ENCODE results near the gene TBC1D24.

TBC1D24 gene

GRCh38 chr16:2516391-2517240, 41.7 kb downstream of the TBC1D24 start:
- no peak for DNase-seq (ENCODE audit: low read depth in 2 of 2)

GRCh38 chr16:2517954-2518605, 43.2 kb downstream of the TBC1D24 start:
- no peak for DNase-seq (ENCODE audit: low read depth in 2 of 2)

GRCh38 chr16:2518823-2519710, 44.1 kb downstream of the TBC1D24 start:
- no peak for DNase-seq (ENCODE audit: low read depth in 2 of 2)

DNA sequence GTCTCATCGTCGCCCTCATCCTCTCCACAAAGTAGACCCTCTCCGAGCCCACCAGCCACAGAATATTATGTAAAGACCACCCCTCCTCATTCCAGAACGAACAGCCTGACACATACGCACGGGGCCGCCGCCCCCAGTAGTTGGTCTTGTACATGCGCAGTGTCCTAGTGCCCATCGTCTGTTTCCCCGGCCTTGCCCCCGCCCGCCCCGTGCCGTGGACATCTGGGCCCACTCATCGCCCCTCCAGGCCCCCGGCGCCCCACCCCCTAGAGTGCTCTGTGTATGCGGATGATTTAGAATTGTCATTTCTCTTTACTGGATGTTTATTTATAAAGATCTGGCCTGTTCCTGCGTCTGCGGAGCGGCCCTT, 44.8 kb downstream of the TBC1D24 start:
- DNase-seq (ENCODE audit: low read depth in 2 of 2): no peak

DNA sequence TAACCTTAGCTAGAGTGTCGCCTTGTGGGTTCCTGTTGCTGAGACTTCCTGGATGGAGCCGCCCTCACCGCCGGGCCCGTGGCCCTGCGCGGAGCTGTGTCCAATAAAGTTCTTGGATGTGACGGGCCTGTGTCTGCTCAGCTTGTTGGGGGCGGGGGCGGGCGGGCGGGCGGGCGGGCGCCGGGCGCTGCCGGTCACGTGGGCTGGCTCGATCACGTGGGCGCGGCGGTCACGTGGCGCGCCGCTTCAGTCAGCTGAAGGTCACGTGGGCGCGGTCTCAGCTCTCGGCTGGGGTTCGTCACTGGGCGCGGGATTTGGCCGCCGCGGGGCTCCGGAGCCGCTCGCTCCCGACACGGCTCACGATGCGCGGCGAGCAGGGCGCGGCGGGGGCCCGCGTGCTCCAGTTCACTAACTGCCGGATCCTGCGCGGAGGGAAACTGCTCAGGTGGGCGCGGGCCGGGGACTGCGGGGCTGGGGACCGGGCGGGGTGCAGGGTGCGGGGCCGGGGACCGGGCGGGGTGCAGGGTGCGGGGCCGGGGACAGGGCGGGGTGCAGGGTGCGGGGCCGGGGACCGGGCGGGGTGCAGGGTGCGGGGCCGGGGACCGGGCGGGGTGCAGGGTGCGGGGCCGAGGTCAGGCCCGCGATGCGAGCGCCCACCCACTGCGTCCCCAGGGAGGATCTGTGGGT, 45.3 kb downstream of the TBC1D24 start, which contains the start of gene AMDHD2:
Gene AMDHD2, plus strand, starts transcription at position 275 of the 687 bp plus-strand sequence. Its CDS starts 88 bp downstream, at position 363.
- DNase-seq (ENCODE audit: low read depth in 2 of 2): peak; percentile 72 to 77

GRCh38 chr16:2520784-2521531, 46.0 kb downstream of the TBC1D24 start:
- DNase-seq (ENCODE audit: low read depth in 2 of 2): no peak

- no peak for DNase-seq (ENCODE audit: low read depth in 2 of 2)
Observed at GRCh38 chr16:2523801-2524231, 48.9 kb downstream of the TBC1D24 start.

DNA sequence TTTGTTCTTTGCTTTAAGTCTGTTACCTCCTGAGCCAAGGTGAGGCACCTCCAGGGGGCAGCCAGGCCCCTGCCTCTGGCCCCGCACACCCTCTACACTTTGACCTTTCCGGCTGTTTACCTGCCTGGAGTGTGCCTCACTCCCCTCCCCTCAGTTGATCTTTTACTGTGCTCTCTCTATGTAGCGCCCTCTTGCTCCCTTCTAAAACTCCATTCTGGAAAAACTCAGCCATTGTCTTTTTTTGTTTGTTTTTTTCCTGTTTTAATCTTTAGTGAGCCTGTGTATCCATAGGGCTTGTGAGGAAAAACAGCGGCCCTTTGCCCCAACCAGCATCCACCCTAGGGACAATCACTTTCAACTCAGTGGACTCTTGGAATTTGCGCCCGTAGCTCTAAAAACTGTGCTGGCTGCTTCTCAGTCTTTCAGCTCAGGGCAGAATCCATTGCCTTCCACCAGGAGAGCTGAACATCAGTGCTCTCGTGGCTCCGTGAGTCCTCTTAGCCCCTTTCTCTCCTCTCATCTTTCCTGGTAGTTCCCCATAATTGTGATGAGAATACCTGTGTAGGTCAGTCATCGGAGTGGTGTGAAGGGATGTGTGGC, 49.5 kb downstream of the TBC1D24 start:
- DNase-seq (ENCODE audit: low read depth in 2 of 2): no peak

- no peak for DNase-seq (ENCODE audit: low read depth in 2 of 2)
Observed at GRCh38 chr16:2526135-2526534, 51.2 kb downstream of the TBC1D24 start.

DNA sequence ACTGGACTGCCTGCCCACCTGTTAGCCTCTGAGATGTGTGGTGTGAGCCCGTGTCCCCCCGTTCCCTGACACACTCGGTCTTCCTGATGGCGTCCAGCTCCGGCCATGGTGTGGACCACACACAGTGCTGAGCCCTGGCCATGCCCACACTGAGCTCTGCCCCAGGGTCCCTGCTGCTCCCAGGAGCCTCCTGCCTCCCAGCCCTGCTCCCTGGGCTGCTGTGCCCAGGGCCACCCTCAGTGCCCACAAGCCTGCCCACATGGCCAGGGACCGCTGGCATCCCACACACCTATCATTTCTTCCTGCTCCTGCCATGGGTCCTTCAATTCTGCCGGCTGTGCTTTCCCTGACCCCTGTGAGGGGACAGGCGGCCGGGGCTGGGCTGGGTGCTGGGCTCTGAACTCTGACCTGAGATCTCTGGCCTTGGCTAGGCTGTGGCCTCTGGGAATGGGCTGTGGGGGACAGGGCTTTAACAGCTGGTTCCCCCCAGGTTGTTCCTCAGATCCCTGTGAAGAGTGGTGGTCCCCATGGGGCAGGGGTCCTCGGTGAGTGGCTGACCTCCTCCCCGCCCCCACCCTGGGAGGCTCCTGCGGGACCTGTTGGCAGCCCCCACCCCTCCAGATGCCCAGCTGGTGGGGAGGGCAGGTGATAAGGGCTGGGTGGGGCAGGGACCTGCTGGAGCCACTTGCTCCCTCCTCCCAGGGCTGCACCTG, 52.3 kb downstream of the TBC1D24 start:
- no peak for DNase-seq (ENCODE audit: low read depth in 2 of 2)

DNA sequence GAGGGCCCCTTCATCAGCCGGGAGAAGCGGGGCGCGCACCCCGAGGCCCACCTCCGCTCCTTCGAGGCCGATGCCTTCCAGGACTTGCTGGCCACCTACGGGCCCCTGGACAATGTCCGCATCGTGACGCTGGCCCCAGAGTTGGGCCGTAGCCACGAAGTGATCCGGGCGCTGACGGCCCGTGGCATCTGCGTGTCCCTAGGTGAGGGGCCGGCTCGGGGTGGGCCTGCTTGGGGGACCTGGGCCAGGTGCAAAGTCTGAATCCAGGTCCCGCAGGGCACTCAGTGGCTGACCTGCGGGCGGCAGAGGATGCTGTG, 52.8 kb downstream of the TBC1D24 start:
- DNase-seq (ENCODE audit: low read depth in 2 of 2): no peak

DNA sequence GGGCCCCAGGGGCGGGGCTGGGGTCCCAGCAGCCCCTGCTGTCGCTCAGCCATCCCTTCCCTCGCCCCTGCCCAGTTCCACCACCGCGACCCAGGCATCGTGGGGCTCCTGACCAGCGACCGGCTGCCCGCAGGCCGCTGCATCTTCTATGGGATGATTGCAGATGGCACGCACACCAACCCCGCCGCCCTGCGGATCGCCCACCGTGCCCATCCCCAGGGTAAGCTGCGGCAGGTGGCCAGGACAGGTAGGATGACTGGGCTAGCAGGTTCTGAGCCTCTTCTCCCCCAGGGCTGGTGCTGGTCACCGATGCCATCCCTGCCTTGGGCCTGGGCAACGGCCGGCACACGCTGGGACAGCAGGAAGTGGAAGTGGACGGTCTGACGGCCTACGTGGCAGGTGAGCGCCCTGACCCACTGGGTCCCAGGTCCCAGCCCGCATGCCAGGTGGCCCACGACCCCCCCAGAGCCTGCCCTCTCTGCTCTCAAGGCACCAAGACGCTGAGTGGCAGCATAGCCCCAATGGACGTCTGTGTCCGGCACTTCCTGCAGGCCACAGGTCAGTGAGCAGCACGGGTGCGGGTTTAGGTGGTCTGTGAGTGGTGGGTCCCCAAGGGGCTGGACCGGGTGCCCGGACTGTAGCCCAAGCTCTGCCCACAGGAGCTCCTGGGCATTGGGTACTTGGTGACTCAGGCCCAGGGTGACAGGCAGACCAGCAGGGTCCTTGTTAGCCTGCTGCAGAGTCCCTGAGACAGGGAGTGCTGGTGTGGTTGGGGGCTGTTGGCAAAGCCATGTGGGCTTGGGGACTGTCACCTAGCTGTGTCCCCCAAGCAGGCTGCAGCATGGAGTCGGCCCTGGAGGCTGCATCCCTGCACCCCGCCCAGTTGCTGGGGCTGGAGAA, 53.5 kb downstream of the TBC1D24 start:
- no peak for DNase-seq (ENCODE audit: low read depth in 2 of 2)

- no peak for DNase-seq (ENCODE audit: low read depth in 2 of 2)
Observed at GRCh38 chr16:2529061-2529931, 54.4 kb downstream of the TBC1D24 start.

DNA sequence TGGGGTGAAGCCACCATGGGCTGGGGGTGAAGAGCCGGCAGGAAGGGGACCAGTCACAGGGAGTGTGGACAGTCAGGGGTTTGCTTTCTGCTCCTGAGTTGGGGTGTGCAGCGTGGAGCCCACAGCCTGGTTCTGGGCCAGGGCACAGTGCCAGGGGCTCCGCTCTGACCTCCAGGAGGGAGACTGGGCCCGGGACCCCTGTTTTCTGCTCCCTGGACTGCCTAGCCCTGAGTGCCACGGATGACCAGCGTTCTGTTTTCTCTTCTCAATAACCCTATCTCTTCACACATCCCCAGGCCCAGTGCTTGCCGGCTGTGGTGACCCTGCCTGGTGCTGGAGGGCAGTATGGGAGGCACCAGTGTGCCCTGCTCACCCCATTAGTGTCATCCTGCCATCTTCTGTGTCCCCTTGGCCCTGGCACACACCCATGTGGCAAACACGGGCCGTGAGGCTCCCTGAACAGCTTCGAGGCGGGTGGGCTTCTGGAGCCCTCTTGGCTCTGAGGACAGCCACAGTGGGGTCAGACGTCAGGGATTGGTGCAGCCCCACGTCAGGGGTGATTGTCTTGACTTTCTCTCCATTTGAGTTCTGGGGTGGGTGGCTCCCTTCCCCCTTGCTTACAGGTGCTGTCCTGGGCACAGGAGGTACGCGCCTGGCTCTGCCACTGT, 55.2 kb downstream of the TBC1D24 start:
- DNase-seq (ENCODE audit: low read depth in 2 of 2): no peak

GRCh38 chr16:2530629-2531318, 55.8 kb downstream of the TBC1D24 start:
- DNase-seq (ENCODE audit: low read depth in 2 of 2): no peak

DNA sequence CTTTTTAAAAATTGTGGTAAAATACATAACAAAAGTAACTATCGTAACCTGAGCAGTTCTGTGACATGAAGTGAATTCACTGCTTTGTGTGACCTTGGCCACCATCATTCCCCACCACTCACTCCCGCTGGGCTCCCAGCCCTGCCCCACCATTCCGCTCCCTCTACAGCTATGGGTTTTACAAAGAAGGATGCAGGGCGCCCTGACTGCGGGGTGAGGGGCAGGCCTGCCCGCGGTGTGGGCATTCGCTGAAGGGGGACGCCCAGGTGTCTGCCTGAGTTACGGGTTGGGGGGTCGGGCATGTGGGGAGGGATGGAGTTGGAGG, 56.4 kb downstream of the TBC1D24 start, which contains the start of gene CEMP1:
Gene CEMP1, minus strand, starts transcription at position 38 of the 325 bp plus-strand sequence. CDS start 335 bp downstream, outside the sequence.
- DNase-seq (ENCODE audit: low read depth in 2 of 2): no peak
